OCI-LY7 (cell line): Measurements from ENCODE around the gene TNFSF18. TPM values are rescaled to one million over a fixed set of nuclear protein-coding genes. Genes with fewer than 3 reads are reported as not detected.

Source experiments
- BruUV-seq: library from RNA; stranded (reverse); fragments of 400-500 nt; replicated peaks from 2 replicates; lab custom pipeline; 2021; lab: Mats Ljungman, UMichigan
- CTCF ChIA-PET: fragments of 300-600 bp; sonication (Branson Sonifier 250); formaldehyde crosslinking; loops from one replicate; lab custom pipeline; 2022; ENCODE audit warnings: antibody characterized with exemption; ENCODE audit not compliant: unreplicated experiment; lab: Charles Lee
- POLR2A ChIA-PET: fragments of 300-600 bp; sonication (Branson Sonifier 250); formaldehyde crosslinking; loops from one replicate; lab custom pipeline; 2022; ENCODE audit warnings: antibody characterized with exemption; lab: Charles Lee
- DNase-seq: peaks from one replicate; pipeline ENCODE4 v3.0.0-alpha.2; 2015; ENCODE audit warnings: low spot score
- H2AFZ ChIP-seq: fragments of 200-600 bp; sonication (generic), shearing (Covaris generic); 2 replicates; pipeline ENCODE4 v1.6.1; 2014; ENCODE audit warnings: mild to moderate bottlenecking, antibody characterized with exemption, low read length, moderate library complexity
- H3K27ac ChIP-seq: fragments of 200-600 bp; sonication (generic); 2 replicates; pipeline ENCODE4 v1.5.1; 2014; ENCODE audit warnings: mixed run types, low read depth, mild to moderate bottlenecking, moderate library complexity, low read length, inconsistent platforms; ENCODE audit not compliant: poor library complexity, severe bottlenecking
- H3K36me3 ChIP-seq: fragments of 200-600 bp; sonication (generic); 2 replicates; pipeline ENCODE4 v1.6.1; 2014; ENCODE audit warnings: mild to moderate bottlenecking, antibody characterized with exemption, low read length, moderate library complexity, mixed read lengths; ENCODE audit not compliant: insufficient read depth
- H3K4me1 ChIP-seq: fragments of 200-600 bp; sonication (generic); 2 replicates; pipeline ENCODE4 v1.5.1; 2014; ENCODE audit warnings: mild to moderate bottlenecking, low read length; ENCODE audit not compliant: insufficient read depth, poor library complexity, severe bottlenecking
- H3K4me2 ChIP-seq: fragments of 200-600 bp; sonication (generic); 2 replicates; pipeline ENCODE4 v1.6.1; 2014; ENCODE audit warnings: mild to moderate bottlenecking, low read length
- H3K4me3 ChIP-seq: fragments of 200-600 bp; sonication (generic); 2 replicates; pipeline ENCODE4 v1.5.1; 2014; ENCODE audit warnings: mild to moderate bottlenecking, low read depth, low read length; ENCODE audit not compliant: poor library complexity, severe bottlenecking
- H3K79me2 ChIP-seq: fragments of 200-600 bp; sonication (generic); 2 replicates; pipeline ENCODE4 v1.6.1; 2016; ENCODE audit warnings: low read depth, mild to moderate bottlenecking, low read length, moderate library complexity, mixed read lengths; ENCODE audit not compliant: insufficient read depth
- H3K9me2 ChIP-seq: fragments of 200-600 bp; sonication (generic); 2 replicates; pipeline ENCODE4 v1.6.1; 2016; ENCODE audit warnings: mild to moderate bottlenecking, low read length, mixed read lengths; ENCODE audit not compliant: insufficient read depth
- H3K9me3 ChIP-seq: fragments of 200-600 bp; sonication (generic); 2 replicates; pipeline ENCODE4 v1.6.1; 2014; ENCODE audit warnings: mild to moderate bottlenecking, mixed run types, low read length, mixed read lengths
- H4K20me1 ChIP-seq: fragments of 200-600 bp; sonication (generic); 2 replicates; pipeline ENCODE4 v1.6.1; 2014; ENCODE audit warnings: mild to moderate bottlenecking, antibody characterized with exemption, low read length, moderate library complexity, mixed read lengths; ENCODE audit not compliant: insufficient read depth
- EZH2phosphoT487 ChIP-seq: fragments of 200-600 bp; sonication (generic); IDR thresholded peaks from 2 replicates; pipeline ENCODE4 v1.6.1; 2018; ENCODE audit warnings: low read depth, borderline replicate concordance, mild to moderate bottlenecking, mixed run types, antibody characterized with exemption, low read length, moderate library complexity, mixed read lengths
- intact Hi-C: fragments of 100-400 bp; cut with micrococcal nuclease; formaldehyde crosslinking; loops from one replicate; pipeline ENCODE4 v1.10.0; 2022; ENCODE audit not compliant: unreplicated experiment
- total RNA-seq, 2 experiments: library from RNA; depleted of rRNA in 1 of 2; stranded (reverse); fragments of >200 nt in 1 of 2; shearing (Covaris generic) in 1 of 2; gene quantifications; 2 replicates each; pipeline ENCODE4 v1.2.3, GENCODE V29; 2014 to 2022
- TF ChIP-seq, protein P1 (sequence below): fragments of 200-600 bp; sonication (generic); conservative IDR thresholded peaks from 2 replicates; pipeline ENCODE4 v1.5.1; 2014; ENCODE audit warnings: mild to moderate bottlenecking, antibody characterized with exemption, low read length, moderate library complexity, mixed read lengths

TNFSF18 gene
- total RNA-seq, 2 experiments from 2014 or later: not detected

DNA sequence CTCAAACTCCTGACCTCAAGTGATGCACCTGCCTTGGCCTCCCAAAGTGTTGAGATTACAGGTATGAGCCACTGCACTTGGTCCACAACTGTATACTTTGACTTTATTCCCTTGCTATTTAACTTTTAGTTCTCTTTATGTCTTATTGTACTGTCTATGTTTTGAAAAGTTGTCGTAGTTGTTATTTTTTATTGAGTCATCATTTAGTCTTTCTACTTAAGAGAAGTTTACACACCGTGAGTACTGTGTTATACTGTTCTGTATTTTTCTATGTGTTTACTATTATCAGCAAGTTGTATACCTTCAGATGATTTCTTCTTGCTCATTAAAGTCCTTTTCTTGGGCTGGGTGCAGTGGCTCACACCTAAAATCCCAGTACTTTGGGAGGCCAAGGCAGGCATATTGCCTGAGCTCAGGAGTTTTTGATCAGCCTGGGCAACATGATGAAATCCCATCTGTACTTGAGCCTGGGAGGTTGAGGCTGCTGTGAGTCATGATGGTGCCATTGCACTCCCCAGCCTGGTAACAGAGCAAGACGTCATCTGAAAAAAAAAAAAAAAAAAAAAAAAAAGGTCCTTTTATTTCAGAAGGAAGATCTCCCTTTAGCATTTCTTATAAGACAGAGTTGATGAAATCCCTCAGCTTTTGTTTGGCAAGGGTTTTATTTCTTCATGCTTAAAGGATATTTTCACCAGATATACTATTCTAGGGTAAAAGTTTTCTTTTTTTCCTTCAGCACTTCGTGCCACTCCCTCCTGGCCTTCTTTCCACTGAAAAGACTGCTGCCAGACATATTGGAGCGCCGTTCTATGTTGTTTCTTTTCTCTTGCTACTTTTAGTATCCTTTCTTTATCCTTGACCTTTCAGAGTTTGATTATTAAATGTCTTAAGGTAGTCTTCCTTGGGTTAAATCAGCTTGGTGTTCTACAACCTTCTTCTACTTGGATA lies 47.6 kb downstream of the TNFSF18 start:
- no peak overlapping the region for H2AFZ ChIP-seq
- no peaks in the 10 kb centered on the region for H3K4me1 ChIP-seq
- H3K4me3 ChIP-seq: no peak overlapping the region
- CTCF ChIA-PET: no interaction called here
- no peaks in the 10 kb centered on the region for H3K79me2 ChIP-seq
- BruUV-seq: no TSS peak
- POLR2A ChIA-PET: interaction anchor here (0.6 kb wide), 1 partner anchor 31 kb away, joined by 4 read pairs; no protein-coding TSS in a partner anchor
- H3K36me3 ChIP-seq: no peaks in the 10 kb centered on the region
- H3K4me2 ChIP-seq: no peak overlapping the region
- no peaks in the 10 kb centered on the region for H3K9me2 ChIP-seq
- H3K27ac ChIP-seq: no peak overlapping the region
- no peak for TF ChIP-seq EZH2phosphoT487
- TF ChIP-seq, protein P1, sequence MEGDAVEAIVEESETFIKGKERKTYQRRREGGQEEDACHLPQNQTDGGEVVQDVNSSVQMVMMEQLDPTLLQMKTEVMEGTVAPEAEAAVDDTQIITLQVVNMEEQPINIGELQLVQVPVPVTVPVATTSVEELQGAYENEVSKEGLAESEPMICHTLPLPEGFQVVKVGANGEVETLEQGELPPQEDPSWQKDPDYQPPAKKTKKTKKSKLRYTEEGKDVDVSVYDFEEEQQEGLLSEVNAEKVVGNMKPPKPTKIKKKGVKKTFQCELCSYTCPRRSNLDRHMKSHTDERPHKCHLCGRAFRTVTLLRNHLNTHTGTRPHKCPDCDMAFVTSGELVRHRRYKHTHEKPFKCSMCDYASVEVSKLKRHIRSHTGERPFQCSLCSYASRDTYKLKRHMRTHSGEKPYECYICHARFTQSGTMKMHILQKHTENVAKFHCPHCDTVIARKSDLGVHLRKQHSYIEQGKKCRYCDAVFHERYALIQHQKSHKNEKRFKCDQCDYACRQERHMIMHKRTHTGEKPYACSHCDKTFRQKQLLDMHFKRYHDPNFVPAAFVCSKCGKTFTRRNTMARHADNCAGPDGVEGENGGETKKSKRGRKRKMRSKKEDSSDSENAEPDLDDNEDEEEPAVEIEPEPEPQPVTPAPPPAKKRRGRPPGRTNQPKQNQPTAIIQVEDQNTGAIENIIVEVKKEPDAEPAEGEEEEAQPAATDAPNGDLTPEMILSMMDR: no peak
- H4K20me1 ChIP-seq: no peaks in the 10 kb centered on the region
- DNase-seq: no peak
- H3K9me3 ChIP-seq: no peaks in the 10 kb centered on the region
- intact Hi-C loops: no loop called here

DNA sequence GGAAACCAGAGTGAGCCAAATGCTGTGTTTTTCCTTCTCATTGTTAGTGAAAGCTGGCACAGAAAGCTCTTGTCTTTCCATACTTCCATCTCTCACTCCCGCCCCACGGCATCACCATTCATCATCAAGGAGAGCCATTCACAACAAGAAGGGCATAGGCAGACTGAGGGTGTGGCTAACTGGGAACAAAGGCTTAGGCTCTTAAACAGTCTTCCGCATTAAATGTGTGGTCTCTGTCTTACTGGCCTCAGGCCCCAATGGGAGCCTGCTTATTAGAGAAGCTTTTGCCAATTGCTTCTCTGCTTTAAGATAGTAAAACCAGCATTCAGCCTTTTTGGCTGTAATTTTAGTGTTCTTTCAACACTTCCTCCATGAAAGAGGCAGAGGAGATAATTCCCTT lies 51.4 kb downstream of the TNFSF18 start:
- ChIA-PET POLR2A (no interaction called here), CTCF (no interaction called here)
- no peaks in the 10 kb centered on the region for H3K79me2 ChIP-seq
- H3K9me3 ChIP-seq: no peaks in the 10 kb centered on the region
- no TSS peak for BruUV-seq
- no peaks in the 10 kb centered on the region for H3K9me2 ChIP-seq
- no peak overlapping the region for H3K4me2 ChIP-seq
- intact Hi-C loops: no loop called here
- H4K20me1 ChIP-seq: no peaks in the 10 kb centered on the region
- H3K27ac ChIP-seq: no peak overlapping the region
- no peaks in the 10 kb centered on the region for H3K4me1 ChIP-seq
- no peak overlapping the region for H2AFZ ChIP-seq
- no peak for TF ChIP-seq EZH2phosphoT487
- H3K4me3 ChIP-seq: no peak overlapping the region
- DNase-seq: no peak
- H3K36me3 ChIP-seq: no peaks in the 10 kb centered on the region

DNA sequence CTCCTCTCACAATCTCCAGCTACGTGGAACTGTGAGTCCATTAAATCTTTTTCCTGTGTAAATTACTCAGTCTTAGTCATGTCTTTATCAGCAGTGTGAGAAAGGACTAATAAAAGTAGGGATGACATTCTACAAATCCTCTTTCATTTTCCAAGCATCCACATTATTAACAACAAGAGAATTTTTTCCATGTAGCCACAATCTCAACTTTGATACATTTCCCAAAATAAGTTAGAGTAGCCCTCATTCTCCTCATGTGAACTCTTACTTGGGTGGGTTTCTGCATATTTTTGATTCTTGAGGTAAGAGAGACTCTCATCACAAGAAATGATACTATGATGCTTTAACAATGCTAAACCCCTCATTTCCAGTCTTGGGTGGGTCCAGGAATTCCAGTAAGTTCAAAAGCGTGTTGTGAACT lies 52.8 kb downstream of the TNFSF18 start:
- Histone ChIP-seq H3K27ac (no peak overlapping the region), H3K9me3 (no peaks in the 10 kb centered on the region), H3K4me3 (no peak overlapping the region), H4K20me1 (no peaks in the 10 kb centered on the region), H3K9me2 (no peaks in the 10 kb centered on the region), H3K4me1 (no peaks in the 10 kb centered on the region), H3K36me3 (no peaks in the 10 kb centered on the region), H3K79me2 (no peaks in the 10 kb centered on the region), H2AFZ (no peak overlapping the region), H3K4me2 (no peak overlapping the region)
- DNase-seq: no peak
- intact Hi-C loops: no loop called here
- ChIA-PET CTCF (no interaction called here), POLR2A (no interaction called here)
- no TSS peak for BruUV-seq
- TF ChIP-seq, protein P1: no peak
- TF ChIP-seq EZH2phosphoT487: no peak
